A549 (cell line): ENCODE data around the gene PDZD2.

Source experiments
- BHLHE40 ChIP-seq: IDR thresholded peaks from 2 replicates; pipeline ENCODE4 v1.6.1; 2012; ENCODE audit warnings: low read depth, low read length, inconsistent platforms
- CTCF ChIP-seq: fragments of >200 bp; sonication (Bioruptor Twin); formaldehyde crosslinking; IDR thresholded peaks from 3 replicates; pipeline ENCODE4 v1.5.1; 2016
- EP300 ChIP-seq, 2 experiments: fragments of >200 bp; sonication (Bioruptor Twin); formaldehyde crosslinking; IDR thresholded peaks; 2 replicates in 1 of 2; 3 replicates in 1 of 2; pipeline ENCODE4 v1.6.1; 2016 to 2017
- FOXS1 ChIP-seq: fragments of 250-450 bp; sonication (Bioruptor Pico); IDR thresholded peaks from 2 replicates; pipeline ENCODE4 v1.5.0; 2020; ENCODE audit warnings: mild to moderate bottlenecking, moderate library complexity
- JUN ChIP-seq, 2 experiments: fragments of >200 bp; sonication (Bioruptor Twin); formaldehyde crosslinking; IDR thresholded peaks; 2 replicates in 1 of 2; 3 replicates in 1 of 2; pipeline ENCODE4 v1.6.1; 2016 to 2017
- KDM5A ChIP-seq: fragments of 200-600 bp; sonication (generic); IDR thresholded peaks from 2 replicates; pipeline ENCODE4 v1.6.1; 2016; ENCODE audit warnings: antibody characterized with exemption, mild to moderate bottlenecking
- MYC ChIP-seq: IDR thresholded peaks from 2 replicates; pipeline ENCODE4 v1.6.1; 2012; ENCODE audit warnings: mild to moderate bottlenecking, inconsistent platforms, low read length, improper control_type of control experiment, borderline replicate concordance
- POLR2A ChIP-seq: IDR thresholded peaks from 2 replicates; pipeline ENCODE4 v1.6.1; 2012; ENCODE audit warnings: mild to moderate bottlenecking, low read length
- RAD21 ChIP-seq, 2 experiments: fragments of >200 bp in 1 of 2; sonication (Bioruptor Twin) in 1 of 2; formaldehyde crosslinking in 1 of 2; IDR thresholded peaks in 1 of 2; conservative IDR thresholded peaks in 1 of 2; 2 replicates in 1 of 2; 3 replicates in 1 of 2; pipeline ENCODE4 v1.6.1; 2012 to 2018; ENCODE audit warnings: inconsistent platforms in 1 of 2
- ZC3H11A ChIP-seq: fragments of 450-650 bp; IDR thresholded peaks from 2 replicates; pipeline ENCODE4 v1.6.1; 2014; ENCODE audit warnings: antibody characterized with exemption, mild to moderate bottlenecking
- ZNF302 ChIP-seq: fragments of 250-450 bp; sonication (Bioruptor Pico); IDR thresholded peaks from 2 replicates; pipeline ENCODE4 v1.9.0; 2021; ENCODE audit warnings: inconsistent platforms, mild to moderate bottlenecking, moderate library complexity
- TF ChIP-seq, protein P1 (sequence below): IDR thresholded peaks from 2 replicates; pipeline ENCODE4 v1.6.1; 2012

DNA sequence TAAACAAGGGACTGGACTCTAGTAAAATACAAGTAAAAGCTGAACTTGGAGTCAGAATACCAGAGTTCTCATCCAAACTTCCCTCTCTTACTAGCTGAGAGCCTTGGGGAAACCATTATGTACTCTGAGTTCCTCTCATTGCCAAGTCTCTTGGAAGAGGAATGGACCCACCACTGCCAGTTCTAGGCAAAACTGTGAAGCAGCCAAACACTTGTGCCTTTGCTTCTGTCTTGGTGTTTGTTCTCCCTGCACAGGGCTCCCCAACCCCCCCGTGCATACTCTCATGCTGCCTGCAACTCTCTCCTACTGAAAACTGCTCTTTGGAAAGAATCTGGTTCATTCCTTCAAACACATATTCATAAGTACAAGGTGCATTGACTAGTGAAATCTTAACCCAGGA, 102.6 kb downstream of the PDZD2 start:
- TF ChIP-seq POLR2A (no peak), CTCF (no peak), JUN (IDR thresholded peaks at IDR 0.05) (no peak), FOXS1 (CRISPR knock-in tag) (no peak), ZC3H11A (no peak), KDM5A (no peak), RAD21 (conservative IDR thresholded peaks at IDR 0.05 in 1 of 2, IDR thresholded peaks at IDR 0.05 in 1 of 2) (no peak), BHLHE40 (no peak), EP300 (IDR thresholded peaks at IDR 0.05) (no peak), MYC (no peak), ZNF302 (no peak)
- TF ChIP-seq, protein P1, sequence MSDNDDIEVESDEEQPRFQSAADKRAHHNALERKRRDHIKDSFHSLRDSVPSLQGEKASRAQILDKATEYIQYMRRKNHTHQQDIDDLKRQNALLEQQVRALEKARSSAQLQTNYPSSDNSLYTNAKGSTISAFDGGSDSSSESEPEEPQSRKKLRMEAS, result no peak
